ENCODE data around the gene TNRC6C.
"Not testable (repeated sequence)": the region's sequence is repeated elsewhere in the genome, so short reads cannot be mapped to it uniquely, and the experiment has no call there.

TNRC6C gene

GRCh38 chr17:78081551-78081950, 123.0 kb downstream of the TNRC6C start:
- POLR2A ChIA-PET: no interaction called here

GRCh38 chr17:78082355-78082872, 123.9 kb downstream of the TNRC6C start:
- POLR2A ChIA-PET; DNase-seq (ENCODE audit: extremely low spot score): not testable (repeated sequence)
- CTCF ChIA-PET: interaction anchor here (1.0 to 6.9 kb wide), 4 partner anchors 13 to 168 kb away, joined by 3 to 70 read pairs (median 29); no protein-coding TSS in a partner anchor

More at GRCh38 chr17:78081551-78081950, 123.0 kb downstream of the TNRC6C start:
- CTCF ChIA-PET: interaction anchor here (6.9 kb wide), 1 partner anchor 13 kb away, joined by 55 read pairs; no protein-coding TSS in a partner anchor
- DNase-seq (ENCODE audit: extremely low spot score): no peak
- TF ChIP-seq, protein P1, sequence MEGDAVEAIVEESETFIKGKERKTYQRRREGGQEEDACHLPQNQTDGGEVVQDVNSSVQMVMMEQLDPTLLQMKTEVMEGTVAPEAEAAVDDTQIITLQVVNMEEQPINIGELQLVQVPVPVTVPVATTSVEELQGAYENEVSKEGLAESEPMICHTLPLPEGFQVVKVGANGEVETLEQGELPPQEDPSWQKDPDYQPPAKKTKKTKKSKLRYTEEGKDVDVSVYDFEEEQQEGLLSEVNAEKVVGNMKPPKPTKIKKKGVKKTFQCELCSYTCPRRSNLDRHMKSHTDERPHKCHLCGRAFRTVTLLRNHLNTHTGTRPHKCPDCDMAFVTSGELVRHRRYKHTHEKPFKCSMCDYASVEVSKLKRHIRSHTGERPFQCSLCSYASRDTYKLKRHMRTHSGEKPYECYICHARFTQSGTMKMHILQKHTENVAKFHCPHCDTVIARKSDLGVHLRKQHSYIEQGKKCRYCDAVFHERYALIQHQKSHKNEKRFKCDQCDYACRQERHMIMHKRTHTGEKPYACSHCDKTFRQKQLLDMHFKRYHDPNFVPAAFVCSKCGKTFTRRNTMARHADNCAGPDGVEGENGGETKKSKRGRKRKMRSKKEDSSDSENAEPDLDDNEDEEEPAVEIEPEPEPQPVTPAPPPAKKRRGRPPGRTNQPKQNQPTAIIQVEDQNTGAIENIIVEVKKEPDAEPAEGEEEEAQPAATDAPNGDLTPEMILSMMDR (IDR thresholded peaks at IDR 0.05; ENCODE audit: control extremely low read depth, extremely low read depth, low read depth, missing control alignments): no peak

DNA sequence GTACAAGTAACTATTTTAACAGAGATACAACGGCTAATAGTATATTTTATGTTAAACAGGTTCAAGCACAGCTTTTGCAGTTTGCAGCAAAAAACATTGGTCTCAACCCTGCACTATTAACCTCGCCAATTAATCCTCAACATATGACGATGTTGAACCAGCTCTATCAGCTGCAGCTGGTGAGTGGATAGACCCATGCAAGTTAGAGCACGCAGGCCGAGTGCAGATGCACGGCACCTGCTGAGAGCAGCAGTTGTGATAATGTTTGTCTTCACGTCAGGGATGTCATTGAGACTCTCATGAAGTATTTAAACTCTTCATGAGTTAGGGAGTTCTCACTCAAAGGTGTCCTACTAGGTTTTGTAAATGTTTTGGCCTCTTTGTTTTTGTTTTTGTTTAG, 124.5 kb downstream of the TNRC6C start:
- DNase-seq (ENCODE audit: extremely low spot score): no peak
- ChIA-PET CTCF (interaction anchor here (0.7 to 6.9 kb wide), 5 partner anchors 12 to 168 kb away, joined by 3 to 70 read pairs (median 7); no protein-coding TSS in a partner anchor), POLR2A (no interaction called here)
- TF ChIP-seq, protein P1 (IDR thresholded peaks at IDR 0.05; ENCODE audit: control extremely low read depth, extremely low read depth, low read depth, missing control alignments): no peak

DNA sequence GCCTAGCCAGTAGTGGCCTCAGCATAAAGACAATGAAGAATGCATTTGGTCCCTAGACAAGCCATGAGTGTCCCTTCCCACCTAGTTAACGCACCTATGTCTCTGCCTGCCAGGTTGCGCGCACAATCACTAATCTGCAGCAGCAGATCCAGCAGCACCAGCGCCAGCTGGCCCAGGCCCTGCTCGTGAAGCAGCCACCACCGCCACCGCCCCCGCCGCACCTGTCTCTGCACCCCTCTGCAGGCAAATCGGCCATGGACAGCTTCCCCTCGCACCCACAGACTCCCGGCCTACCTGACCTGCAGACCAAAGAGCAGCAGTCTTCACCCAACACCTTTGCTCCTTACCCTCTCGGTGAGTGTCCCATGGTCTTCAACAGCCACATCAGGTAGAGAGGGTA, 128.2 kb downstream of the TNRC6C start:
- TF ChIP-seq, protein P1 (IDR thresholded peaks at IDR 0.05; ENCODE audit: control extremely low read depth, extremely low read depth, low read depth, missing control alignments): no peak
- no peak for DNase-seq (ENCODE audit: extremely low spot score)
- ChIA-PET POLR2A (no interaction called here), CTCF (interaction anchor here (1.8 to 6.9 kb wide), 3 partner anchors 8 to 164 kb away, joined by 5 to 70 read pairs (median 55); no protein-coding TSS in a partner anchor)

DNA sequence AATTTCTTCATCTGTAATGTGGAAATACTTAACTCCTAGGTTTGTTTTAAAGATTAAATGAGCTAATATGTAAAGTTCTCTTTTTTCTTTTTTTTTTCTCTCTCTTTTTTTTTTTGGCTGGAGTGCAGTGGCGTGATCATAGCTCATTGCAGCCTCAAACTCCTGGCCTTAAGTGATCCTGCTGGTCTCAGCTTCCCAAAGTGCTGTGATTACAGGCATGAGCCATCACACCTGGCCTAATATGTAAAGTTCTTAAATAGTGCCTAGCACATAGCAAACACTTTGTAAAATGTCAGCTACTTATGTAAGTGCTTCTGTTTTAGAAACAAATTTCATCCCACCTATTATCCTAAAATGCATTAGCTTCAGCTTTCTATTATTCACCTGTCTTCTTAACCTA, 130.0 kb downstream of the TNRC6C start:
- ChIA-PET CTCF (interaction anchor here (1.1 to 1.2 kb wide), 2 partner anchors 18 to 46 kb away, joined by 3 to 4 read pairs; no protein-coding TSS in a partner anchor), POLR2A (interaction anchor here (0.6 kb wide), 1 partner anchor 1254 kb away, joined by 8 read pairs; no protein-coding TSS in a partner anchor)
- no peak for DNase-seq (ENCODE audit: extremely low spot score)
- TF ChIP-seq, protein P1 (IDR thresholded peaks at IDR 0.05; ENCODE audit: control extremely low read depth, extremely low read depth, low read depth, missing control alignments): no peak

DNA sequence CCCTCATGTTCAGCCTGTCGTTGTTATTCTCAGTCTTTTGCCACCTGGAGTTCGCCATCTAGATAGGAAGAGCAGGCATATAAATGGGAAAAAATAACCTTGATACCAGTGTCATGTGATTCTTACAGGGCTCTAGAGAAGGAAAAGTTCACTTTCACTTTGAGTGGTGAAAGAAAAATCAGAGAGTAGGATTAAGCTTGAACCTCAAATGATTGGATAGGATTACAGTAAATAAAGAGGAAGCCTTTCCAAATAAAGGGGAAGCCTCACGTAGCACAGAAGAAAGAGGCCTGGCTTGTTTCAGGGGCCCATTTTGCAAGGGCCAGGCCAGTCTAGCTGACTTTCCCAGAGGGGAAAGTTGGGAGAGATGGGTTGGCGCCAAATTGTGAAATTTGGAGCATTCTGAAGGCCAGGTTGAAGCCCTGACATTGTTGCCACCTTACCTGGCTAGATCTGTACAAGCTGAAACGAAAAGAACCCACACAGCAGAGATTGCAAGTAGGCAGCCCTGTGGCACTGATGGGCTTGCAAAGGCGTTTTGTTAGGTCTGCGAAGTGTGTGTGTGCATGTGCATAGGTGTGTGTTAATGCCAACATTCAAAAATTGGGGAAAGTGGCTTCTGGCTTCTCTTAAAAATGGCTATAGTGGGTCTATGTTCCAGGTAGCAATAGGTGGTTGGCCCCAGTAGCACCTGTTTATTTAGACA, 131.2 kb downstream of the TNRC6C start:
- TF ChIP-seq, protein P1 (IDR thresholded peaks at IDR 0.05; ENCODE audit: control extremely low read depth, extremely low read depth, low read depth, missing control alignments): no peak
- DNase-seq (ENCODE audit: extremely low spot score): no peak
- CTCF ChIA-PET: interaction anchor here (1.1 to 2.6 kb wide), 2 partner anchors 45 to 162 kb away, joined by 4 to 11 read pairs; no protein-coding TSS in a partner anchor
- POLR2A ChIA-PET: no interaction called here
